ENCODE data around the gene NDUFB2. TPM values are rescaled to one million over a fixed set of nuclear protein-coding genes. Genes with fewer than 3 reads are reported as not detected.

The NDUFB2 gene
- polyA plus RNA-seq, 1 donor (not counting 4 experiments of a cell fraction or from before 2014, with no cell fraction given) = 379 TPM

GRCh38 chr7:140680886-140681285 lies 15.6 kb upstream of the NDUFB2 start:
- H3K4me2 ChIP-seq (ENCODE audit: control insufficient read depth, extremely low read depth, insufficient read depth, low read depth, low read length) = no peak overlapping the region
- no peak overlapping the region for H3K9ac ChIP-seq (ENCODE audit: control insufficient read depth, extremely low read depth, insufficient read depth, low read length)
- no peaks in the 10 kb centered on the region for H3K9me3 ChIP-seq (ENCODE audit: control insufficient read depth, low read depth, low read length)
- H3K79me2 ChIP-seq (ENCODE audit: control insufficient read depth, insufficient read depth, low read length) = no peaks in the 10 kb centered on the region
- H3K36me3 ChIP-seq (ENCODE audit: control insufficient read depth in 2 of 2, extremely low read depth in 1 of 2, insufficient read depth in 2 of 2, low read length in 2 of 2) = peaks cover 3 to 14% of the 10 kb centered on the region in 2 experiments
- H3K4me1 ChIP-seq (ENCODE audit: control insufficient read depth, extremely low read depth, insufficient read depth, low read length) = no peaks in the 10 kb centered on the region
- no peaks in the 10 kb centered on the region for H3K9me1 ChIP-seq (ENCODE audit: control insufficient read depth, extremely low read depth, insufficient read depth, low read length)
- H3K4me3 ChIP-seq (ENCODE audit: control insufficient read depth in 2 of 3, extremely low read depth in 1 of 3, insufficient read depth in 2 of 3, low read depth in 1 of 3, low read length in 3 of 3) = no peak overlapping the region
- H2AFZ ChIP-seq (ENCODE audit: control insufficient read depth, low read length) = no peak overlapping the region
- dilution Hi-C loops (cut with MboI; ENCODE audit: extremely low pct_ligation_motif_present, low sequenced_read_pairs) = no loop called here
- H3K27me3 ChIP-seq (ENCODE audit: control insufficient read depth, extremely low read depth, insufficient read depth, low read length) = no peaks in the 10 kb centered on the region
- no peaks in the 10 kb centered on the region for H4K20me1 ChIP-seq (ENCODE audit: control insufficient read depth, extremely low read depth, insufficient read depth, low read length)
- FAIRE-seq (no peak), DNase-seq (ENCODE audit: low read depth, low spot score) (no peak)
- TF ChIP-seq CTCF (optimal IDR thresholded peaks at IDR 0.05 in 1 of 3, IDR thresholded peaks at IDR 0.05 in 1 of 3, conservative IDR thresholded peaks at IDR 0.05 in 1 of 3; ENCODE audit: extremely low read depth in 1 of 3, insufficient read depth in 2 of 3, low read length in 3 of 3) (no peak), EZH2 (IDR thresholded peaks at IDR 0.05; ENCODE audit: low read length) (no peak)
- H3K27ac ChIP-seq (ENCODE audit: control insufficient read depth, insufficient read depth, low read length) = no peak overlapping the region

GRCh38 chr7:140681766-140682165 lies 14.7 kb upstream of the NDUFB2 start:
- dilution Hi-C loops (cut with MboI; ENCODE audit: extremely low pct_ligation_motif_present, low sequenced_read_pairs) = no loop called here
- Histone ChIP-seq H4K20me1 (ENCODE audit: control insufficient read depth, extremely low read depth, insufficient read depth, low read length) (no peaks in the 10 kb centered on the region), H3K9me1 (ENCODE audit: control insufficient read depth, extremely low read depth, insufficient read depth, low read length) (no peaks in the 10 kb centered on the region), H3K9ac (ENCODE audit: control insufficient read depth, extremely low read depth, insufficient read depth, low read length) (no peak overlapping the region), H3K4me2 (ENCODE audit: control insufficient read depth, extremely low read depth, insufficient read depth, low read depth, low read length) (no peak overlapping the region), H3K4me3 (ENCODE audit: control insufficient read depth in 2 of 3, extremely low read depth in 1 of 3, insufficient read depth in 2 of 3, low read depth in 1 of 3, low read length in 3 of 3) (no peak overlapping the region), H3K36me3 (ENCODE audit: control insufficient read depth in 2 of 2, extremely low read depth in 1 of 2, insufficient read depth in 2 of 2, low read length in 2 of 2) (peaks cover 0 to 14% of the 10 kb centered on the region in 2 experiments), H3K27ac (ENCODE audit: control insufficient read depth, insufficient read depth, low read length) (no peak overlapping the region), H3K79me2 (ENCODE audit: control insufficient read depth, insufficient read depth, low read length) (no peaks in the 10 kb centered on the region), H3K9me3 (ENCODE audit: control insufficient read depth, low read depth, low read length) (no peaks in the 10 kb centered on the region), H3K27me3 (ENCODE audit: control insufficient read depth, extremely low read depth, insufficient read depth, low read length) (no peaks in the 10 kb centered on the region), H2AFZ (ENCODE audit: control insufficient read depth, low read length) (no peak overlapping the region), H3K4me1 (ENCODE audit: control insufficient read depth, extremely low read depth, insufficient read depth, low read length) (no peaks in the 10 kb centered on the region)
- FAIRE-seq = no peak
- no peak for DNase-seq (ENCODE audit: low read depth, low spot score)
- TF ChIP-seq EZH2 (IDR thresholded peaks at IDR 0.05; ENCODE audit: low read length) = no peak
- no peak for TF ChIP-seq CTCF (optimal IDR thresholded peaks at IDR 0.05 in 1 of 3, IDR thresholded peaks at IDR 0.05 in 1 of 3, conservative IDR thresholded peaks at IDR 0.05 in 1 of 3; ENCODE audit: extremely low read depth in 1 of 3, insufficient read depth in 2 of 3, low read length in 3 of 3)

Data from keratinocyte (primary cell).